Non-pigmented ciliary epithelial cell (primary cell): ENCODE measurements around the gene CALML4.
"Not testable (repeated sequence)": the region's sequence is repeated elsewhere in the genome, so short reads cannot be mapped to it uniquely, and the experiment has no call there.

Source experiments
- DNase-seq: peaks from one replicate; pipeline ENCODE4 v3.0.0-alpha.2; 2010; ENCODE audit warnings: low read depth

CALML4 gene

GRCh38 chr15:68208136-68208535, 3.0 kb upstream of the CALML4 start:
- no peak for DNase-seq

DNA sequence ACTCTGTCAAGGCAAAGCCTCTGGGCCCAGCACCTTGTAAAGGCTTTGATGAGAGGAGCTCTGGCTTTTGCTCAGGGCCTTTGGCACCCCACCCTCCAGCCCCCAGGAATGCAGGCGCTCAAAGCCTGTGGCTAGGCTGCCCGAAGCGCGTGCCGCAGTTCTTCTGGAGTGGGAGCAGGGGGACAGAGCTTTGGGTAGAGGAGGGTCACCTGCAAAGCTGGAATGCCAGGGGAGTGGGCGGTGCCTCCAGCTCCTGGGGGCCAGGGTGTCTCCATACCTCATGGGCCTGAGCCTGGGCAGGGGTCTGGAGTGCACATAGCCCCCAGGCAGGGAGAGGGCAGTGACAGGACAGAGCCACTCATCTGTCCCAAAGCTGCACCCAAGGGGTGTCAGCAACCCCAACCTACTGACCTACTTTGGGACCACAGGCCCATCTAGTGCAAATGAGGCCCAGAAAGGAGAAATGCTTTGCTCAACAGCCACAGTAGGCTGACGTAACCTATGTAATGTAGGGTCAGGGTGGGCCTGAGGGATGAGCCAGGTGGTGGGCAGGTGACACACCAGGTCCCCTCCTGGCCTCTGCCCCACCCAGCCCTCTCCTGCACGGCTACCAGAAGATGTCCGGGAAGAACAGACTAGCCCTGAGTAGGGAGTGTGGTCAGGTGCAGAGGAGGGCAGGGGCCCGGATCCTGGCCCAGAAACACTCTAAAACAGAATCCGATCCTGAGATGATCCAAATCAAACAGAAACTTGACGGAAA, 2.2 kb upstream of the CALML4 start:
- no peak for DNase-seq

DNA sequence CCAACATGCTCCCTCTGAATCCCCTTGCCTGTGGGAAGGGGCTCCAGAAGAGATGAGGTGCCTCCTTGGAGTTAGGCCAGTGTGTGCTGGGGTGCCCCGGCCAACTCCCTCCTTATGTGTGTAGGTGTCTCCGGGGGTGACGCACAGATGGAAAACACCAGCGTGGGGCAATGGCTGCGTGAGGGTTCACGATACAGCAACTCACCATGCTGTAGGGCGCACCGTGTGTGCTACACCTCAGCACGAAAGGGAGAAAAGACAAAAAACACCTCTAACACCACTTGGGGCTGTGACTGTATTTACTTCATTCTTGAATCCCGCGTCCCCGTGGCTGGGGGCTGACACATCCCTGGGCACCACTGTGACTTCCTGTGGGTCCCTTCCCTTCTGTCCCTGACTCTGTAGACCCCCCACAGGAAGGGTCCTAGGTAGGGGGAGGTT, 1.6 kb upstream of the CALML4 start:
- DNase-seq = no peak

- no peak for DNase-seq
These were observed 915 bp upstream of the CALML4 start for GRCh38 chr15:68205954-68206539.

DNA sequence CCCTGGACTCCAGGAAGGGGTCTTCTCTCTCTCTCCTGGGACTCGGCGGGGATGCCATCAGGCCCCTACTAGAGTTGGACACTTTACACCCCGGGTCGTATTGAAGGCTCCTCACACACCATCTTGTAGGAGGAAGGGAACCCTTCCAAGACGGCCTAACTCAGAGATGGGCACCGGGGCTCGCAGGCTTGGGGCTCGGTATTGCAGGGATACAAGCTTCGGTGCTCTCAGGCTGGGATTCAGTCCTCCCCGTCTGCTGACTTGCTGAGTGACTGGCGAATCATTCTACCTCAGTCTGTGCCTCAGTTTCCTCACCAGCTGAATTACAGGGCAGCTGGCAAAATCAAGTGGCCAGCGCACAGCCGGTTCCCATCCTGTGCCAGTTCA, 419 bp upstream of the CALML4 start:
- no peak for DNase-seq

DNA sequence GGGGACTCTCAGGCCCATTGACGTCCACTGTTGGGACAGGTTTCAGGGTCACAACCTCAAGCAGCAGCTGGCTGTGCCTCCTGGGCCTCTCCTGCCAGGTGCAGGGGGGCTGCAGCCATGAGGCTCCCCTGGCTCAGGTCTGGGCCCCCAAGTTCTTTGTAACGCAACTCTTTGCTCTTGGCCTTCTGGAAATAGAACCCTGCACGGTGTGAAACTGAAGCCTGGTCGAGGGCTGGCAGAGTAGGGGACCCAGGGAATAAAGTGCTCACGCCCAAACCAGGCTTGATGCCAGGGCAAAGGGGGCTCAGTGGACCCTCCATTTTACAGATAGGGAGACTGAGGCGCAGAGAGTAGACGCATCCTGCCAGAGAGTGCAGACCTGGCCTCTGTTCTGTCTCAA, 771 bp downstream of the CALML4 start:
- DNase-seq = no peak

GRCh38 chr15:68203956-68204355, 1.2 kb downstream of the CALML4 start:
- no peak for DNase-seq

DNA sequence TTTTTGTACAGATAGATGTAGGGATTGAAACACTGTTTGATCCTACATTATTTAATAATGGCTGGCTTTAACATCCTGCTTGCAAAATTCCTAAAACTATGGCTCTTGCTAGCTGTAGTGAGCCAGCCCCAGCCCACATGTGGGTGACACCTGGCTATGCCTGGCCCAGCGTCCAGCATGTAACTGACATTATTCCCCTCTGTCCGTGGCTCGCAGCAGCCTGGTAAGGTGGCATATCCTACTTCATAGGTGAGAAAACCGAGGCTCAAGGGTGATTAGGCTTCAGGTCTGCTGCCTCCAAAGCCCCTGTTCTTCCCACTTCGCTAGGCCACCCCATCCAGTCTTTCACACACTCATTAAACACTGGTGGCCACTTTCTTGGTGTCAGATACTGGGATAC, 1.6 kb downstream of the CALML4 start:
- DNase-seq = no peak

DNA sequence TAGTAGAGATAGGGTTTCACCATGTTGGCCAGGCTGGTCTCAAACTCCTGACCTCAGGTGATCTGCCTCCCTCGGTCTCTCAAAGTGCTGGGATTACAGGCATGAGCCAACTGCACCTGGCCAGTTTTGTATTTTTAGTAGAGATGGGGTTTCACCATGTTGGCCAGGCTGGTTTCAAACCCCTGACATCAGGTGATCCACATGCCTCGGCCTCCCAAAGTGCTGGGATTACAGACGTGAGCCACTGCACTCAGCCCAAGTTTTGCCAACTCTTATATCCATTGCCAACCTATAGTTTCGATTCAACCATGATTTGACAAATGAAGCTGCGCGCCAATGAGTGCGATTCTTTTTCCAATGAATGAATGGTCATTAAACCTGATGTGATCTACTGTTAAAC, 2.1 kb downstream of the CALML4 start:
- not testable (repeated sequence) for DNase-seq

GRCh38 chr15:68201879-68202261, 3.3 kb downstream of the CALML4 start:
- no peak for DNase-seq

DNA sequence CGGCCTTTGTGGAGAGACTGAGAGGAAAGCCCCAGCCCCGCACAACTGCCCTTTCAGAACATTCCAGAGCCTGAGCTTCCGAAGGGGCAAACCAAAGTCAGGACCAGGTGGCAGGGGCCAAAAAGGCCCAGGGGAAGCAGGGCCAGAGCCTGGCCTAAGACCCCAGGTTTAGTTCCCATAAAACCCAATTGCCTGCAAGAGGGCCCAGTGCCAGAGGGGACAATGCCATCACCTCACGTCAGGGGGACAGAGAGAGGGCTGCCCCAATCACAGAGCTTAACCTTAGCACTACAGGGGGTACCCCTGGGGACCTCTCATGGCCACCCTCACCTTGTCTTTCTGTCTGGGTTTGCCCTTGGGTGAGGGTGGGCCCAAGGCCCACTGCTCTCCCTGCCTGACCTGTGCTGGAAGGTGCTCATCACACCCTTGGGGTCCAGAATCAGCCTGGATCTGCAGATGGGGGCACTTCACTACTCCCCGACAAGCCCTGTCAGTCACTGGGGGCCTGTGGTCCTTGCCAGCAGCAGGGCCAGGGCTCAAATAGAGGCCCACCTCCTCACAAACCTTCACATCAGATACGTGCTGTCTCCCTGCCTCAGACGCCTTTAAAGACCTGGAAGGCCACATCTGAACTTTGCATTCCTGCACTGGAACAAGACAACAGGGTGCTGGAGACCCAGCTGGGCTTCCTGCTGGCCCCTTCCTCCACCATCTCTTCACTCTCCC, 3.8 kb downstream of the CALML4 start:
- no peak for DNase-seq

DNA sequence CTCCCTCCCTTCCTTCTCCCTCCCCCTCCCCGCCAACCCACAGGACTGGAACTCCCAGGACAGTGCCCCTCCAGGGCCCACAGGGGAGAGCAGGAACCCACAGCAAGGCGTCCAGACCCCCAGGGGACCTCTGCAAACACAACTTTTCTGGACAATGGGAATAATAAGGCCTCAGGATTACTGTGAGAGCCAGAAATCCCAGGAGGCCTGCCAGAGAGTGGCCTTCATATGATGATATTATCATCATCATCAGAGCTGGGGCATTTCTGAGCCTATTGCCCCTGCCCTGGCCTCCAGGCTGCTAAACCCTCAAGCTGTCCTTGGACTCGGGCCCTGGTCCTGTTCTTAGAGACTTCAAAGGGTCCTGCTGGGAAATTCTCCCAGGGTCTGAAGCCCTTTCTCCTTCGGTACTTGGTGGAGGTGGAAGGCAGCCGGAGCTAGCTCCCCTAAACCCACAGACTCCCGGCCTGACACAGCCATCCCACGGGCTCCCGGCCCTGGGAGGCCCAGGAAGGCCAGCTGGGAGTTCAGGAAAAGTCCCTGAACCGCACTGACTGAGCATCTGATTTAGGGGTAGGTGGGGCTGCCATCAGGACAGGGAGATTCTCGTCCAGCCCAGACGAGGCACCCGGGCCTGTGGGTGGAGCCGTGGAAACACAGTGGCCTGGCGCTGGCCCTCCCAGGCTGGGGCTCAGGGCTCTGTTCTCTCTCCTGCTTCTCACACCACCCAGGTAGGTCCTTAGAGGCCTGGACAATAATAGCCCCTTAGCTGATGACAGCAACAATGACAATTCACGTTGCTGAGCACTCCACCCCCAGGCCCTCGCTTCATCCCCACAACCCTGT, 4.9 kb downstream of the CALML4 start:
- DNase-seq = no peak

GRCh38 chr15:68199340-68199739, 5.8 kb downstream of the CALML4 start:
- no peak for DNase-seq

GRCh38 chr15:68197661-68198437, 7.3 kb downstream of the CALML4 start:
- no peak for DNase-seq

DNA sequence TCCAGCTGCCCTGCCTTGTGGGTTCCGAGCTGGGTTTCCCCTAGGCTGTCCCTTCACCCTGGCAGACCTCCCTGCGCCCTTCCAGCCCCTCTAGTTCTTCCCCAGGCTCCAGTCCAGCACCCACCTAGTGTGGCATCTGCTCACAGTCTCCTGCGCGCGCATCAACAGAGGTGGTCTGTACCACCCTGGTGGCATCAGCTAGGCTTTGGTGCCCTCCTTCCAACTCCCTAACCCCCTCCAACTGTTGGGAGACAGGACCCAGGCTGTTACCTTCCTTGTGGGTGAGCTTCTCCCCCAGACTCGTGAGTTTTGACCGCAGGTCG, 8.0 kb downstream of the CALML4 start:
- no peak for DNase-seq

DNA sequence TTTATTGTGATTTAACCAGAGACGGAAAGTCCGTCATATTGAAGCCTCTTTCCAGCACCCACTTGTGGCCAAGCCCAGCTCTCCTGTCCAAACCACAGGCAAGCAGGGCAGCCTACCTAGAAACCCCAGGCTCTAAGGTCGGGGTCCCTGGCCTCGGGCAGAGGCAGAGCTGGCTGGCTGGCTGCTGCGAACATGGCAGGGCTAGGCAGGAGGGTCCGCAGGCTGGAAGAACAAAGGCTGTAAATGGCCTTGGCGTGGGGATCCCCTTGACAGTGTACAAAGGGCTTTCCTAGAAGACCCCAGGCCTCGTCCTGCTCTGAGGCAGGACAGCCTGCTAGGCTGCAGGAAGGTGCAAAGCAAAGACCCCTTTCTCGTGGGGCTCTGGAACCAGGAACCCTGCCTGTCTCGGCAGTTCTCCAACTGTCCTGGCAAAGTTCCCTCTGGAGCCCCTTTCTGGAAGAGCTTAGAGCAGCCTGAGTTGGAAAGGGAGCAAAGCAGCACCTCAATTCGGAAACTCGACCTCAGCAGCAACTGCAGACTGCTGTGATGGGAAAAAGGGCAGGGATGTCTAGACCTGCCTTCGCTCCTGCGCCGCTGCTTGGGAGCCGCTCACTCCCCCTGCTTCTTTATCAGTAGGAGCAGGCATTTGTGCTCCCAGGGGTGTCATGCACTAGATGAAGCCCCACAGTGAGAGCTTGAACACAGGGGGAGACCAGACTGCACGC, 8.5 kb downstream of the CALML4 start:
- DNase-seq = no peak

DNA sequence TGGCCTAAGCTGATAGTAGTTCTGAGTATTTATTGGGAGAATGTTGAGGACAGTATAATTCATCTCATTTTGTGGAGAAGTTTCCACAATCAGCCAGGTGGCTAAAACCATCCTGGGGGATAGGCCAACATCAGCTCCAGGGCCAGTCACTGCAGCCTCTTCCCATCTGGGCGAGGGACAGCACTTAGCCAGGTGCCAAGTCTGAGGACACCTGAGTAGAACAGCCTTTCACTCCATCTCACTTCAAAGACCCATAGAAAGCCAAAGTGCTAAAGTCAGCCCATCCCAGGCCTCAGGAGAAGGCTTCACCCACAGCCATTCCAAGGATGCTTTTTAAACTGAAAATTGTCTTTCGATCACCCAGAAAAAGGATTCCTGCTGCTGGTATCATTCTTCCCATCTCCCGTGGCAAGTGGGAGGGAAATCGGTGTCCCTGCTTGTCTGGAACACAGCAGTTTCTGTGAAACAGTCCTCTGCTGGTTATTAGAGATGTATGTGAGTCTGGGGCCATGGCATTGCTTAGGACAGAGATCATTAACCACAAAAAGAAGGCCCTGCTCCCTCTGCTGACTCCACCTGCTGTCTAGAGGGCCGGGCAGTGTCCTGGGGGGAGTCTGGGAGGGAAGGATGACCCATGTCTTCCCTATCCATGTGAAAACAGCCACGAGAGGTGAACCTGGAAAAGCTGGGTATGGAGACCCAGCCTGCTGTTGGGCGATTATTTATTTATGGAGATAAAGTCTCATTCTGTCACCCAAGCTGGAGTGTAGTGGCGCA, 9.6 kb downstream of the CALML4 start:
- no peak for DNase-seq

DNA sequence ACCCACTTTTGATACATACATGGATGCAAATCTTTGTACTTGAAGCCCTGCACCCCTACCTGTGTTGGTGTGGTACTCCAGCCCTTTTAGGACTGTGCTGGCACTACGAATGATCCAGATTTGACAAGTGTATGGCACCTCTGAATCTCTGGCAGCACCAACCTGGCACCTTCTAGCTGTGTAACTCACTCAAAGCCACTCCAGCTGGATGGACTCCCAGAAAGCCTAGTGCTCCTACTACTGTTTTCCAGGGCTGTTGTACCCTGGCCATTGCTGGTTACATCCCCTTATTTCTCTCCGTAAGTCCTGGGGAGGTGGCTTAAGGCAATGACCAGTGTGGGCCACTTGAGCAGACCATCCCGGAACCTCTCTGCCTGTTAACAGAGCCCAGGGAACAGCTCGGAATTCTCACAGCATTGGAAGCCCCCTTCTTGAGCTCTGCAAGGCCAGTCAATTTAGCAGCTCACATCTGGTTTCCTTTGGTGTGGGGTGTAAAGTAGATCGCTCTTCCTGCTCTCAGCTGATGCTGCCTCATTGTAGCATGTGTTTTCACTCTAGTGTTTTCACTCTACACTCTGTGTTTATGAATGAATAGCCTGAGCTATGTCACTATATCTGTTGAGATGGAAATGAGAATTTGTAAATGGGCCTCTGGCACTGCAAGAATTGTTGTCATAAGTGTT, 12.2 kb downstream of the CALML4 start:
- DNase-seq = no peak

GRCh38 chr15:68192117-68192516, 13.0 kb downstream of the CALML4 start:
- no peak for DNase-seq

- DNase-seq = no peak
These were observed 13.6 kb downstream of the CALML4 start for GRCh38 chr15:68191555-68191954.
